ENCODE results near the gene GALNT11. TPM values are rescaled to one million over a fixed set of nuclear protein-coding genes. Genes with fewer than 3 reads are reported as not detected.
A peak's percentile ranks its signal among the peaks of the same experiment; 100 is the strongest.
"Not testable (repeated sequence)": the region's sequence is repeated elsewhere in the genome, so short reads cannot be mapped to it uniquely, and the experiment has no call there.

Gene GALNT11
- total and polyA plus RNA-seq, 9 of the 15 experiments (the other 6 are each of a cell fraction or from before 2014, with no cell fraction given), result 8.2 to 59.5 (median 36.5) TPM

GRCh38 chr7:152038410-152038809 is 12.9 kb downstream of the GALNT11 start:
- H4K20me1 ChIP-seq (replicated peaks; ENCODE audit: control insufficient read depth, insufficient read depth, low read length); ATAC-seq; DNase-seq (ENCODE audit: extremely low read depth in 1 of 4, low spot score in 3 of 4); H3K9ac ChIP-seq (ENCODE audit: insufficient read depth in 1 of 2, low read depth in 2 of 2, low read length in 2 of 2); in situ Hi-C loops (cut with MboI); H3K4me3 ChIP-seq; H3K36me3 ChIP-seq (ENCODE audit: control insufficient read depth, insufficient read depth, low read length); FAIRE-seq; H3K4me2 ChIP-seq (ENCODE audit: insufficient read depth, low read length); BruUV-seq (replicated peaks); POLR2A ChIA-PET; H3K79me2 ChIP-seq (ENCODE audit: control insufficient read depth, insufficient read depth, low read length); H3K9me1 ChIP-seq (ENCODE audit: control insufficient read depth, insufficient read depth, low read length); intact Hi-C loops (cut with micrococcal nuclease); H3K27ac ChIP-seq (ENCODE audit: extremely low read depth, low read depth, low read length); H3K27me3 ChIP-seq (ENCODE audit: control insufficient read depth in 2 of 2, insufficient read depth in 2 of 2, low read length in 2 of 2); H2AFZ ChIP-seq (ENCODE audit: low read depth, low read length); H3K9me3 ChIP-seq (replicated peaks; ENCODE audit: control insufficient read depth, insufficient read depth, low read depth, low read length); H3K4me1 ChIP-seq (replicated peaks in 1 of 2; ENCODE audit: control insufficient read depth in 2 of 2, insufficient read depth in 2 of 2, low read length in 2 of 2): not testable (repeated sequence)
- TF ChIP-seq TRIM28 (IDR thresholded peaks at IDR 0.05) (peak; percentile 66; the same call in 1 of the 2 replicates), CBX5 (IDR thresholded peaks at IDR 0.05; ENCODE audit: borderline replicate concordance, low read depth) (0 out of 2 replicates have a peak, but pooled peaks have one; percentile 42), CBX3 (IDR thresholded peaks at IDR 0.05; ENCODE audit: borderline replicate concordance in 1 of 2, low read length in 2 of 2) (peak in 1 of 2 experiments; percentile 53; a peak in 1 of 3 replicates), XRCC3 (IDR thresholded peaks at IDR 0.05) (0 out of 2 replicates have a peak, but pooled peaks have one; percentile 51)
- WGBS (ENCODE audit: insufficient coverage, low coverage, missing lambda C conversion rate), result 79% methylated on average over 5 of the region's 5 CpGs
- CTCF ChIA-PET (ENCODE audit: low intra/inter-chr PET ratio), result interaction anchor here (0.6 kb wide), 1 partner anchor 42 kb away, joined by 4 read pairs; no protein-coding TSS in a partner anchor

GRCh38 chr7:152043086-152043485 is 17.6 kb downstream of the GALNT11 start:
- ATAC-seq; H3K4me1 ChIP-seq (replicated peaks in 1 of 2; ENCODE audit: control insufficient read depth in 2 of 2, insufficient read depth in 2 of 2, low read length in 2 of 2); H3K9me3 ChIP-seq (replicated peaks; ENCODE audit: control insufficient read depth, insufficient read depth, low read depth, low read length); H3K27me3 ChIP-seq (ENCODE audit: control insufficient read depth in 2 of 2, insufficient read depth in 2 of 2, low read length in 2 of 2); H3K4me2 ChIP-seq (ENCODE audit: insufficient read depth, low read length); BruUV-seq (replicated peaks); H3K4me3 ChIP-seq; H3K9ac ChIP-seq (ENCODE audit: insufficient read depth in 1 of 2, low read depth in 2 of 2, low read length in 2 of 2); H3K79me2 ChIP-seq (ENCODE audit: control insufficient read depth, insufficient read depth, low read length); FAIRE-seq; H4K20me1 ChIP-seq (replicated peaks; ENCODE audit: control insufficient read depth, insufficient read depth, low read length); H3K9me1 ChIP-seq (ENCODE audit: control insufficient read depth, insufficient read depth, low read length); H3K27ac ChIP-seq (ENCODE audit: extremely low read depth, low read depth, low read length); H2AFZ ChIP-seq (ENCODE audit: low read depth, low read length); H3K36me3 ChIP-seq (ENCODE audit: control insufficient read depth, insufficient read depth, low read length); DNase-seq (ENCODE audit: extremely low read depth in 1 of 4, low spot score in 3 of 4); in situ Hi-C loops (cut with MboI); intact Hi-C loops (cut with micrococcal nuclease); CTCF ChIA-PET (ENCODE audit: low intra/inter-chr PET ratio): not testable (repeated sequence)
- POLR2A ChIA-PET, result interaction anchor here (0.9 kb wide), 1 partner anchor 16 kb away, joined by 5 read pairs; no protein-coding TSS in a partner anchor
- 81% methylated on average over 8 of the region's 8 CpGs for WGBS (ENCODE audit: insufficient coverage, low coverage, missing lambda C conversion rate)
